Measurements from ENCODE around the gene NCAN. TPM values are rescaled to one million over a fixed set of nuclear protein-coding genes. Genes with fewer than 3 reads are reported as not detected.
A peak's percentile ranks its signal among the peaks of the same experiment; 100 is the strongest.

The NCAN gene
- total and polyA plus RNA-seq, 2 of the 8 experiments (the other 6 are each of a cell fraction or from before 2014, with no cell fraction given): 2.7 TPM

- CTCF ChIA-PET (ENCODE audit: partially characterized antibody): interaction anchor here (1.0 to 2.3 kb wide), 8 partner anchors 10 to 93 kb away, joined by 3 to 20 read pairs (median 4); a partner anchor contains a TSS
Measured at GRCh38 chr19:19223636-19224035, 11.9 kb downstream of the NCAN start.

More at GRCh38 chr19:19223636-19224035, 11.9 kb downstream of the NCAN start:
- Histone ChIP-seq H3K27ac (ENCODE audit: low read depth, low read length) (no peak overlapping the region), H4K20me1 (replicated peaks in 1 of 2; ENCODE audit: control insufficient read depth in 1 of 2, insufficient read depth in 2 of 2, low read length in 2 of 2) (no peaks in the 10 kb centered on the region), H2BK12ac (ENCODE audit: low read depth, low read length) (no peak overlapping the region), H3K36me3 (ENCODE audit: control insufficient read depth in 2 of 4, insufficient read depth in 4 of 4, low read length in 3 of 4) (no peaks in the 10 kb centered on the region), H2AK5ac (ENCODE audit: low read depth, low read length) (0 out of 2 replicates have a peak overlapping the region, but pooled peaks have one; percentile 39), H3K9me3 (ENCODE audit: insufficient read depth in 2 of 2, low read depth in 1 of 2, low read length in 1 of 2) (peaks cover 4 to 5% of the 10 kb centered on the region in 2 experiments; a peak in 2 of 4 replicates), H2BK120ac (replicated peaks; ENCODE audit: low read depth, low read length) (no peak overlapping the region), H2BK20ac (ENCODE audit: low read length) (no peak overlapping the region), H3K27me3 (replicated peaks in 1 of 4; ENCODE audit: control insufficient read depth in 3 of 4, extremely low read depth in 1 of 4, insufficient read depth in 3 of 4, low read length in 3 of 4) (peaks cover 2 to 17% (median 11%) of the 10 kb centered on the region in 4 experiments), H2BK5ac (ENCODE audit: low read depth, low read length) (no peak overlapping the region), H3K4me1 (replicated peaks in 1 of 4; ENCODE audit: control insufficient read depth in 3 of 4, insufficient read depth in 4 of 4, low read length in 3 of 4) (peaks cover 0 to 7% (median 3%) of the 10 kb centered on the region in 4 experiments; a peak in 4 of 7 replicates), H3K23ac (ENCODE audit: insufficient read length) (no peak overlapping the region), H3K23me2 (ENCODE audit: low read depth, low read length) (peaks cover 5% of the 10 kb centered on the region; the same call in 1 of the 2 replicates), H3K9ac (replicated peaks in 1 of 4; ENCODE audit: extremely low read depth in 1 of 4, low read depth in 3 of 4, low read length in 3 of 4) (no peak overlapping the region), H3K4me3 (ENCODE audit: extremely low read depth in 1 of 4, insufficient read depth in 2 of 4, low read depth in 3 of 4, low read length in 4 of 4) (no peak overlapping the region), H3K4me2 (ENCODE audit: insufficient read depth in 1 of 2, low read depth in 2 of 2, low read length in 2 of 2) (no peak overlapping the region; a peak in 1 of 4 replicates), H4K91ac (replicated peaks; ENCODE audit: insufficient read length, low read length) (no peak overlapping the region), H4K5ac (ENCODE audit: insufficient read length, low read depth, low read length) (no peak overlapping the region), H3K18ac (ENCODE audit: extremely low read depth, low read length) (no peak overlapping the region), H4K8ac (ENCODE audit: extremely low read depth, insufficient read depth, low read length) (no peak overlapping the region), H3K56ac (replicated peaks; ENCODE audit: insufficient read length, low read depth, low read length) (no peak overlapping the region), H2AFZ (ENCODE audit: low read length) (no peak overlapping the region), H3K14ac (ENCODE audit: insufficient read length) (no peak overlapping the region), H2BK15ac (ENCODE audit: low read length) (no peak overlapping the region), H3K4ac (replicated peaks; ENCODE audit: insufficient read length, low read depth, low read length) (no peak overlapping the region), H3K79me2 (ENCODE audit: control insufficient read depth in 1 of 2, insufficient read depth in 2 of 2, low read length in 2 of 2) (no peaks in the 10 kb centered on the region), H3K79me1 (ENCODE audit: low read depth, low read length) (no peaks in the 10 kb centered on the region)
- POLR2A ChIA-PET (ENCODE audit: partially characterized antibody): interaction anchor here (1.0 to 2.1 kb wide), 3 partner anchors 20 to 93 kb away, joined by 3 to 10 read pairs (median 4); partner anchors contain the start of gene NR2C2AP
- no peak for DNase-seq (ENCODE audit: low read depth in 1 of 2, low spot score in 2 of 2)
- no peak for FAIRE-seq
- no peak for TF ChIP-seq SIX5 (IDR thresholded peaks at IDR 0.05; ENCODE audit: low read depth, low read length)
- no peak for TF ChIP-seq YY1 (IDR thresholded peaks at IDR 0.05; ENCODE audit: low read depth, low read length)
- TF ChIP-seq SP2 (IDR thresholded peaks at IDR 0.05; ENCODE audit: low read length): no peak
- no peak for TF ChIP-seq RFX5 (IDR thresholded peaks at IDR 0.05; ENCODE audit: borderline replicate concordance, low read depth, low read length)
- no peak for TF ChIP-seq RNF2 (IDR thresholded peaks at IDR 0.05; ENCODE audit: borderline replicate concordance, low read depth, low read length, missing control alignments, poor library complexity, severe bottlenecking)
- TF ChIP-seq BCL11A (IDR thresholded peaks at IDR 0.05; ENCODE audit: low read depth in 2 of 2, low read length in 2 of 2): no peak
- no peak for TF ChIP-seq TBP (IDR thresholded peaks at IDR 0.05; ENCODE audit: low read depth, low read length)
- no peak for TF ChIP-seq TAF1 (IDR thresholded peaks at IDR 0.05; ENCODE audit: low read depth, low read length)
- TF ChIP-seq NRF1 (IDR thresholded peaks at IDR 0.05; ENCODE audit: low read depth, low read length): no peak
- TF ChIP-seq TAF7 (optimal IDR thresholded peaks at IDR 0.05; ENCODE audit: borderline replicate concordance, low read depth, low read length): no peak
- no peak for TF ChIP-seq TCF12 (IDR thresholded peaks at IDR 0.05; ENCODE audit: low read depth, low read length)
- TF ChIP-seq KDM1A (IDR thresholded peaks at IDR 0.05; ENCODE audit: borderline replicate concordance, low read length): no peak
- no peak for TF ChIP-seq MAFK (IDR thresholded peaks at IDR 0.05; ENCODE audit: low read depth, low read length)
- TF ChIP-seq CREB1 (IDR thresholded peaks at IDR 0.05): no peak
- 91% methylated on average over 6 of the region's 6 CpGs; no CpG with 5 or more reads in 1 of the 2 experiments for WGBS, 2 experiments (ENCODE audit: extremely low coverage in 1 of 2, insufficient coverage in 1 of 2, insufficient read length in 1 of 2, insufficient replicate concordance in 2 of 2, low coverage in 1 of 2, low lambda C conversion rate in 2 of 2, missing lambda C conversion rate in 1 of 2)
